HG02588 (cell line): Measurements from ENCODE around the gene RTL1.

Experiments
- ATAC-seq: cut with Tn5 transposase; IDR thresholded peaks from one replicate; pipeline ENCODE4 v1.9.1; 2021; ENCODE audit warnings: mild to moderate bottlenecking, moderate library complexity; ENCODE audit not compliant: unreplicated experiment

Gene RTL1

DNA sequence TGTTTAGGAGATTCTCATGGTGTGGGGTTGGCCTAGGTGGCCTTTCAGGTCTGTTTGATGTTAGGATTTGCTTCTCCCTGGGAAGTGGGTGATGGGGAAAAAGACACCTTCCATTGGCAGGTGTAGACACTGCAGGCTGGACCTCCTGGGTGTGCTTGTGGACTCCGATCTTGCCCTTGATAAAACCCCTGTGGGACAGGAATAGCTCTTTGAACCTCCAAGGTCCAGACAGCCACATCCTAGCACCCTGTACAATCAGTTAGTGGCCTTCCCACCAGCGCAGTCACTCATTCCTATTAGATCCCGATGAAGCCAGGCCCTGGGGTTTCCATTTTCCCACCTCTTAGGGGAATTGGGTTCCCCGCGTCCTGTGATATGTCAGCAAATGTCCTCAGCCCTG, 49.1 kb downstream of the RTL1 start:
- ATAC-seq = no peak

GRCh38 chr14:100851946-100852620, 51.4 kb downstream of the RTL1 start:
- ATAC-seq = no peak

- ATAC-seq = no peak
These were observed 52.0 kb downstream of the RTL1 start for GRCh38 chr14:100851586-100851916.

- no peak for ATAC-seq
These were observed 52.5 kb downstream of the RTL1 start for GRCh38 chr14:100850841-100851585.

GRCh38 chr14:100849115-100849781, 54.3 kb downstream of the RTL1 start:
- ATAC-seq = no peak

- ATAC-seq = no peak
These were observed 57.1 kb downstream of the RTL1 start for GRCh38 chr14:100846309-100846859.

DNA sequence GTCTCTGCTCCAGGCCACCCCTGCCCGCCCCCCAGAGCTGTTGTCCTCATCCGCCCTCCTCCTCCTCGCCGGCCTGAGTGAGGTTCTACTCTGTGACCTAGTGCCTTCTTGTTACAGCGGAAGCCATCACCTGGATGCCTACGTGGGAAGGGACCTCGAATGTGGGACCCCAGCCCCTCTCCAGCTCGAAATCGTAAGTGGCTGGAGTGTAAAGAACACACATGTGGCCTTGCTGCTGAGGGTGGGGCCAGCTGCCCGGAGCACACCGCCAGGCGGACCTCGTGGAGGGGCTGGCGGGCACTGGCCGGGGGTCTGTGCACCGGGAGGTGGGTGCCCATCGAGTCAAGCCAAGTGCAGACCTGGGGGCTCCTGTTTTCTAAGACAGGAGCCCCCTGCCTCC, 58.2 kb downstream of the RTL1 start:
- ATAC-seq = no peak

DNA sequence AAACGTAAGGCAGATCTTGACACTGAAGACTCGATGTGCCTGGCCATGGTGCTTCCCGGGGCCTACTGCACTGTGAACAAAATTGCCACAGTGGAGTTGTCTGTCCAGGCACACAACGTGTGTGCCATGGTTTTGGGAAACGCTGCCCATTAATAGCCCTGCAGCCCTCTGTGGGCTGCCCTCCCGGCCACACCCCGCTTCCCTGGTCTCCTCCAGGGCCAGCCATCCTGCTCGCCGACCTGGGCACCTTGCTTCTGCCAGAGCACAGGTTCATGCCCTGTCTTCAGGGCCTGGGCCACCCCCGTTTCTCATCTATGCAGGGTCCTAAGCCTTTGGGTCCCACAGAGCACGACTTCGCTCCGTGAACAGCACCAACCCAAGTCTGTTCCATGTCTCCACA, 58.7 kb downstream of the RTL1 start:
- no peak for ATAC-seq

- ATAC-seq = no peak
These were observed 59.1 kb downstream of the RTL1 start for GRCh38 chr14:100844421-100844820.

GRCh38 chr14:100844082-100844408, 59.5 kb downstream of the RTL1 start:
- ATAC-seq = no peak

- no peak for ATAC-seq
These were observed 60.7 kb downstream of the RTL1 start for GRCh38 chr14:100842799-100843198.

- no peak for ATAC-seq
These were observed 61.6 kb downstream of the RTL1 start for GRCh38 chr14:100841761-100842403.

GRCh38 chr14:100841066-100841760, 62.3 kb downstream of the RTL1 start:
- no peak for ATAC-seq

GRCh38 chr14:100840286-100841065, 63.0 kb downstream of the RTL1 start:
- ATAC-seq = no peak

DNA sequence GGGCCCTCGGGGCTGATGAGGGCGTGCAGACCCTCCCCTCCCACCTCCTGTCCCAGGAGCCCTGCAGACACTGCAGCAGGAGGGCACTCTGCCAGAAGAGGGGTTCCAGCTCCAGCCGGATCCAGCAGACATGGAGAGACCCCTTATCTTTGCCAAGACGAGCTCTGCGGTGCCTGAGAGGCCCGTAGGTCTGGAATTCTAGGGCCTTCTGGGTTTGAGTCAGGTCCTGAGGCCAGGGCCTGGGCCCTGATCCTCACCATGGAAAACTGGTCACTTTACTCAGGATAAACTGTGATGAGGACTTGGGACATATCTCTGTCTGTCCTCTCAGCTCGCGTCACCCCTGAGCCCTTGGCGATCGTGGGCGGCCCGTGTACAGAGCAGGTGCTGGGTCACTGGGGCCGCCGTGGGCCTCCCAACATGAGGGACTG, 63.8 kb downstream of the RTL1 start:
- ATAC-seq = no peak

DNA sequence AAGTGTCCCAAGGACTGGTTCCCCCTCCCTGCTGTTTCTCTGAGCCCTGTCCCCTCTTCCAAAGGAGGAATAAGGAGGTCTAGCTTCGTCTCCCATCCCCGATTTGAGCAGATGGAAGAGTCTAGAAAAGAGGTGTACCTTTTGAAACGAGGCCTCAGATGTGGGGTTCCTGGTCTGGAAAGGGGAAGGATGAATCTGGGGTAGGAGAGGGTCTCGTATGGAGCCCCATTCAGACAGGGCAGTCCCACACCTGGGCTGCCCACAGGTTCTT, 64.3 kb downstream of the RTL1 start:
- ATAC-seq = no peak

DNA sequence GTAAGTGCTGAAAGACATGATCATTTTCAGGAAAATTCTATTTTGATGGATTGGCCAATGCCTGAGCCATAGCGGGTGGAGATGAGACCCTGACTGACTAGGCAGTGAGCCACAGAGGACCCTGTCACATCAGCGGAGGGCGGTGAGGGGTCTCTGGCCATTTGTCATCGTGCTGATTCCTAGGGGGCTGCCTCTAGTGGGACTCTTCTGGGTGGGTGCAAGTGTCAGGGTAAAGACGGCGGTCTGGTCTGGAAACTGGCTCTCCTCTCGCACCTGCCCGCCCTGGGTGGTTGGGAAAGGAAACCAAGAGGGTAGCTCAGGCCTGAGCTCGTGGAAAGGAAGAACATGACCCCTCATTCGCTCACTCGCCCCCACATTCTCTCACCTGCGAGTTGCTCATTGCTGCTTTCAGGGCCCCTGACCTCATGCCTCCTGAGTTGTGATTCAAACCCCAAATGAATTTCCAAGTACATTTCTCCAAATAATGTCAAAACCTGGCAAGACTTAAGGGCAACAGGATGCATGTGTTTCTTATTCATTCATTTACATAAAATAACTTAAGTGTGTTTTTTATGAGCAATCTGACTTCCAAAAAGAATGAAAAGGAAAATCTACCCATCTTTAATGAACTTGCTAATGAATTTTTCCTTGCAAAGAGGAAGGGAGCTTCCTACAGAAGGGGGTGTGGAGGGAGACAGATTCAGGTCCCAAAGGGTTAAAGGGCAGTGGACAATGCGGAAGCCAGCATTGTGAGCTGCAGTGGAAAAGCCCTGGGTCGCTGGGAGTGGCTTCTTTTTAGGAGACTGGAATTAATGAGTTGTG, 64.8 kb downstream of the RTL1 start:
- no peak for ATAC-seq

DNA sequence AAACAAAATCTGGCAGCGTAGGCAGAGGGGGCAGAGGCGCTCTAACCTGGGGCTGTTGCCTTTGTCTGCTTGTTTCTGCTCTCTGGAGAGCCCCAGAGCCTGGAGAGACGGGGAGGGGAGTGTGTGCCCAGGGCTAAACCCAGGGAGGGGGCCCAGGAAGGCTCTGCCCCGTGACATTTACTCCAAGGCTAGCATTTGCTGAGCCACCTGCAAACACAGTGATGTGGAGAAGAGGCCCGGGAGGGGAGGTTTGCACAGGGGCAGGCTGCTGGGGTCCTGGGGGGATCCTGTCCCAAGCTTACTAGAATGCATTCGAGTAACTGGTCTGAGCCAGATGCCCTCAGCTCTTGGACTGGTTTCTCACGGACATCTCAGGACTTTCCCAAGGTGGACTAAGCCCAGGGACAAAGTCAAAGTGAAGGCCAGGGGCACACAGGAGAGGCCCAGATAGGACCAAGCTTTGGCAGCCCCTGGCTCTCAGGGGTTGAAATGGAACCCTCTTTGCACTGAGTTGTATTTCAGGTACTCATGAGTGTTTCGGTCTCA, 65.6 kb downstream of the RTL1 start:
- no peak for ATAC-seq
